RWPE1 (cell line): ENCODE measurements around the gene CYB5D1.

Experiments
- CTCF ChIA-PET: fragments of 350-600 bp; sonication (Branson Sonifier 250); formaldehyde crosslinking; extraction: SDS; loops from one replicate; lab custom pipeline; 2021; lab: Yijun Ruan, JAX
- POLR2A ChIA-PET: fragments of 400-600 bp; formaldehyde crosslinking; extraction: SDS; loops from one replicate; lab custom pipeline; 2020; ENCODE audit warnings: antibody characterized with exemption; ENCODE audit not compliant: low non-redundant PET; lab: Yijun Ruan, JAX
- DNase-seq: peaks from one replicate; pipeline ENCODE4 v3.0.0; 2012; ENCODE audit warnings: low spot score
- H3K27ac ChIP-seq: fragments of 450-650 bp; 2 replicates; pipeline ENCODE4 v1.5.1; 2017
- CTCF ChIP-seq: fragments of 450-650 bp; conservative IDR thresholded peaks from 2 replicates; pipeline ENCODE4 v1.5.1; 2017; ENCODE audit warnings: low read depth, mild to moderate bottlenecking

CYB5D1 gene

GRCh38 chr17:7894866-7895265 is 37.1 kb downstream of the CYB5D1 start:
- no peak for TF ChIP-seq CTCF
- DNase-seq = no peak
- no peak overlapping the region for H3K27ac ChIP-seq
- ChIA-PET CTCF (interaction anchor here (0.6 kb wide), 1 partner anchor 32 kb away, joined by 3 read pairs; no protein-coding TSS in a partner anchor), POLR2A (no interaction called here)

GRCh38 chr17:7897090-7897489 is 39.3 kb downstream of the CYB5D1 start:
- DNase-seq = no peak
- peak overlapping the region; percentile 7; the same call in 1 of the 2 replicates for H3K27ac ChIP-seq
- ChIA-PET CTCF (interaction anchor here (0.6 to 1.3 kb wide), 4 partner anchors 38 to 375 kb away, joined by 3 to 4 read pairs (median 4); no protein-coding TSS in a partner anchor), POLR2A (no interaction called here)
- TF ChIP-seq CTCF = no peak

GRCh38 chr17:7897773-7898172 is 40.0 kb downstream of the CYB5D1 start:
- peak; percentile 34 for DNase-seq
- peak; percentile 44 for TF ChIP-seq CTCF
- H3K27ac ChIP-seq = no peak overlapping the region
- POLR2A ChIA-PET = no interaction called here
- CTCF ChIA-PET = interaction anchor here (0.5 to 1.5 kb wide), 8 partner anchors 11 to 376 kb away, joined by 3 to 6 read pairs (median 4); partner anchors contain the start of genes CNTROB and TRAPPC1

GRCh38 chr17:7903154-7904103 is 45.6 kb downstream of the CYB5D1 start:
- TF ChIP-seq CTCF = no peak
- H3K27ac ChIP-seq = peak overlapping the region; percentile 47
- ChIA-PET CTCF (interaction anchor here (0.6 to 1.1 kb wide), 2 partner anchors 85 to 146 kb away, joined by 3 to 4 read pairs; no protein-coding TSS in a partner anchor), POLR2A (no interaction called here)
- peak; percentile 26 for DNase-seq

- ChIA-PET POLR2A (no interaction called here), CTCF (interaction anchor here (0.5 kb wide), 1 partner anchor 69 kb away, joined by 3 read pairs; no protein-coding TSS in a partner anchor)
- H3K27ac ChIP-seq = no peak overlapping the region
- DNase-seq = no peak
- no peak for TF ChIP-seq CTCF
Measured at GRCh38 chr17:7909089-7909488, 51.3 kb downstream of the CYB5D1 start.

- H3K27ac ChIP-seq = peak overlapping the region; percentile 14
- CTCF ChIA-PET = interaction anchor here (1.2 to 1.4 kb wide), 2 partner anchors 21 to 79 kb away, joined by 4 to 12 read pairs; partner anchors contain the start of gene CHD3
- DNase-seq = no peak
- TF ChIP-seq CTCF = no peak
- POLR2A ChIA-PET = no interaction called here
Measured at GRCh38 chr17:7910281-7910680, 52.5 kb downstream of the CYB5D1 start.
